ENCODE data around the gene FBXW4. TPM values are rescaled to one million over a fixed set of nuclear protein-coding genes. Genes with fewer than 3 reads are reported as not detected.

Gene FBXW4
- polyA plus RNA-seq, 1 donor from 2014 or later: 7.7 TPM

- no peak for TF ChIP-seq EP300 (conservative IDR thresholded peaks at IDR 0.05; ENCODE audit: poor library complexity, severe bottlenecking)
Measured at GRCh38 chr10:101565370-101565900, 129.5 kb downstream of the FBXW4 start (continued).

- no peaks in the 10 kb centered on the region for H3K79me2 ChIP-seq (replicated peaks; ENCODE audit: insufficient read depth, low read length)
- H3K36me3 ChIP-seq (ENCODE audit: insufficient read depth, low read length): no peaks in the 10 kb centered on the region
- no peaks in the 10 kb centered on the region for H4K20me1 ChIP-seq (ENCODE audit: insufficient read depth)
- no peak overlapping the region for H3K4me2 ChIP-seq (ENCODE audit: low read length)
- TF ChIP-seq RAD21 (conservative IDR thresholded peaks at IDR 0.05): no peak
- TF ChIP-seq POLR2AphosphoS5 (IDR thresholded peaks at IDR 0.05): no peak
- no peak for TF ChIP-seq EZH2 (IDR thresholded peaks at IDR 0.05; ENCODE audit: borderline replicate concordance, insufficient read depth, low read length, poor library complexity, severe bottlenecking)
- no peak for TF ChIP-seq CTCF (IDR thresholded peaks at IDR 0.05; ENCODE audit: poor library complexity, severe bottlenecking)
- no peak for TF ChIP-seq EP300 (conservative IDR thresholded peaks at IDR 0.05; ENCODE audit: poor library complexity, severe bottlenecking)
- TF ChIP-seq, protein P1, sequence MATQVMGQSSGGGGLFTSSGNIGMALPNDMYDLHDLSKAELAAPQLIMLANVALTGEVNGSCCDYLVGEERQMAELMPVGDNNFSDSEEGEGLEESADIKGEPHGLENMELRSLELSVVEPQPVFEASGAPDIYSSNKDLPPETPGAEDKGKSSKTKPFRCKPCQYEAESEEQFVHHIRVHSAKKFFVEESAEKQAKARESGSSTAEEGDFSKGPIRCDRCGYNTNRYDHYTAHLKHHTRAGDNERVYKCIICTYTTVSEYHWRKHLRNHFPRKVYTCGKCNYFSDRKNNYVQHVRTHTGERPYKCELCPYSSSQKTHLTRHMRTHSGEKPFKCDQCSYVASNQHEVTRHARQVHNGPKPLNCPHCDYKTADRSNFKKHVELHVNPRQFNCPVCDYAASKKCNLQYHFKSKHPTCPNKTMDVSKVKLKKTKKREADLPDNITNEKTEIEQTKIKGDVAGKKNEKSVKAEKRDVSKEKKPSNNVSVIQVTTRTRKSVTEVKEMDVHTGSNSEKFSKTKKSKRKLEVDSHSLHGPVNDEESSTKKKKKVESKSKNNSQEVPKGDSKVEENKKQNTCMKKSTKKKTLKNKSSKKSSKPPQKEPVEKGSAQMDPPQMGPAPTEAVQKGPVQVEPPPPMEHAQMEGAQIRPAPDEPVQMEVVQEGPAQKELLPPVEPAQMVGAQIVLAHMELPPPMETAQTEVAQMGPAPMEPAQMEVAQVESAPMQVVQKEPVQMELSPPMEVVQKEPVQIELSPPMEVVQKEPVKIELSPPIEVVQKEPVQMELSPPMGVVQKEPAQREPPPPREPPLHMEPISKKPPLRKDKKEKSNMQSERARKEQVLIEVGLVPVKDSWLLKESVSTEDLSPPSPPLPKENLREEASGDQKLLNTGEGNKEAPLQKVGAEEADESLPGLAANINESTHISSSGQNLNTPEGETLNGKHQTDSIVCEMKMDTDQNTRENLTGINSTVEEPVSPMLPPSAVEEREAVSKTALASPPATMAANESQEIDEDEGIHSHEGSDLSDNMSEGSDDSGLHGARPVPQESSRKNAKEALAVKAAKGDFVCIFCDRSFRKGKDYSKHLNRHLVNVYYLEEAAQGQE (IDR thresholded peaks at IDR 0.05; ENCODE audit: borderline replicate concordance): no peak
- no peak for TF ChIP-seq MXI1 (conservative IDR thresholded peaks at IDR 0.05; ENCODE audit: poor library complexity, severe bottlenecking)
- no peak for TF ChIP-seq SMC3 (conservative IDR thresholded peaks at IDR 0.05; ENCODE audit: poor library complexity)
- H2AFZ ChIP-seq (ENCODE audit: low read depth, low read length): no peak overlapping the region
- peaks cover 13% of the 10 kb centered on the region for H3K27me3 ChIP-seq (ENCODE audit: insufficient read depth, low read depth, low read length)
- no peaks in the 10 kb centered on the region for H3K9me3 ChIP-seq (ENCODE audit: low read length)
- H3K9me2 ChIP-seq (ENCODE audit: insufficient read depth, low read length): no peaks in the 10 kb centered on the region
- H3F3A ChIP-seq (ENCODE audit: insufficient read depth, low read length, poor library complexity, severe bottlenecking): no peaks in the 10 kb centered on the region
- H3K9ac ChIP-seq (ENCODE audit: low read length): no peak overlapping the region
- no peak overlapping the region for H3K27ac ChIP-seq (ENCODE audit: low read length)
- no peak overlapping the region for H3K4me3 ChIP-seq (ENCODE audit: low read length)
Measured at GRCh38 chr10:101564490-101564991, 130.4 kb downstream of the FBXW4 start.

GRCh38 chr10:101563497-101564040 lies 131.4 kb downstream of the FBXW4 start:
- Histone ChIP-seq H3K79me2 (replicated peaks; ENCODE audit: insufficient read depth, low read length) (no peaks in the 10 kb centered on the region), H3K27me3 (ENCODE audit: insufficient read depth, low read depth, low read length) (peaks cover 4% of the 10 kb centered on the region), H3K4me2 (ENCODE audit: low read length) (no peak overlapping the region), H3K27ac (ENCODE audit: low read length) (no peak overlapping the region), H3K36me3 (ENCODE audit: insufficient read depth, low read length) (no peaks in the 10 kb centered on the region), H3K9me2 (ENCODE audit: insufficient read depth, low read length) (no peaks in the 10 kb centered on the region), H4K20me1 (ENCODE audit: insufficient read depth) (no peaks in the 10 kb centered on the region), H2AFZ (ENCODE audit: low read depth, low read length) (no peak overlapping the region), H3K9me3 (ENCODE audit: low read length) (no peaks in the 10 kb centered on the region), H3F3A (ENCODE audit: insufficient read depth, low read length, poor library complexity, severe bottlenecking) (no peaks in the 10 kb centered on the region), H3K4me3 (ENCODE audit: low read length) (no peak overlapping the region), H3K9ac (ENCODE audit: low read length) (no peak overlapping the region)
- TF ChIP-seq EZH2 (IDR thresholded peaks at IDR 0.05; ENCODE audit: borderline replicate concordance, insufficient read depth, low read length, poor library complexity, severe bottlenecking) (no peak), TAF1 (IDR thresholded peaks at IDR 0.05; ENCODE audit: low read depth) (no peak), POLR2AphosphoS5 (IDR thresholded peaks at IDR 0.05) (no peak)
- TF ChIP-seq, protein P1 (IDR thresholded peaks at IDR 0.05; ENCODE audit: borderline replicate concordance): no peak
